Measurements from ENCODE around the gene CCL20.

GRCh38 chr2:227853204-227853629 lies 39.6 kb downstream of the CCL20 start:
- TF ChIP-seq POLR2A (IDR thresholded peaks at IDR 0.05) (no peak), CTCF (IDR thresholded peaks at IDR 0.05) (no peak)

Measured in suprapubic skin (tissue), 3 donors.